Immature natural killer cell (primary cell): ENCODE measurements around the gene CLC. TPM values are rescaled to one million over a fixed set of nuclear protein-coding genes. Genes with fewer than 3 reads are reported as not detected.

ENCODE experiments used
- DNase-seq, 3 donors: peaks; one replicate each; pipeline ENCODE4 v3.0.0; 2022; ENCODE audit warnings: mixed read lengths in 1 of 3
- H3K27ac Mint-ChIP-seq, 6 donors: one replicate each; pipeline ENCODE4 v1.8.0; 2020; ENCODE audit warnings: mixed read lengths in 6 of 6, mild to moderate bottlenecking in 5 of 6, inconsistent platforms in 4 of 6, moderate library complexity in 3 of 6
- H3K27me3 Mint-ChIP-seq, 3 donors: one replicate each; pipeline ENCODE4 v1.8.0; 2020 to 2021; ENCODE audit warnings: low read depth in 3 of 3, mild to moderate bottlenecking in 3 of 3, mixed read lengths in 3 of 3, moderate library complexity in 3 of 3, inconsistent platforms in 1 of 3
- H3K36me3 Mint-ChIP-seq, 3 donors: one replicate each; pipeline ENCODE4 v1.8.0; 2020; ENCODE audit warnings: mixed read lengths in 3 of 3, inconsistent platforms in 2 of 3, mild to moderate bottlenecking in 2 of 3
- H3K4me1 Mint-ChIP-seq, 2 donors: one replicate each; pipeline ENCODE4 v1.8.0; 2020; ENCODE audit warnings: inconsistent platforms in 2 of 2, mild to moderate bottlenecking in 2 of 2, mixed read lengths in 2 of 2, moderate library complexity in 1 of 2
- H3K4me3 Mint-ChIP-seq, 5 donors: one replicate each; pipeline ENCODE4 v1.8.0; 2020; ENCODE audit warnings: mild to moderate bottlenecking in 5 of 5, mixed read lengths in 5 of 5, inconsistent platforms in 3 of 5, moderate library complexity in 3 of 5
- H3K9me3 Mint-ChIP-seq, 6 donors: one replicate each; pipeline ENCODE4 v1.8.0; 2020; ENCODE audit warnings: mild to moderate bottlenecking in 6 of 6, mixed read lengths in 6 of 6, inconsistent platforms in 4 of 6, moderate library complexity in 3 of 6
- polyA plus RNA-seq, 3 donors: library from polyadenylated mRNA; unstranded; fragments of 300-500 nt; fragmentation: Illumina TruSeq; gene quantifications; one replicate each; pipeline ENCODE4 v1.2.3, GENCODE V29; 2021

CLC gene
- polyA plus RNA-seq, 3 donors from 2014 or later, result 2.4 to 12.8 (median 3.8) TPM

DNA sequence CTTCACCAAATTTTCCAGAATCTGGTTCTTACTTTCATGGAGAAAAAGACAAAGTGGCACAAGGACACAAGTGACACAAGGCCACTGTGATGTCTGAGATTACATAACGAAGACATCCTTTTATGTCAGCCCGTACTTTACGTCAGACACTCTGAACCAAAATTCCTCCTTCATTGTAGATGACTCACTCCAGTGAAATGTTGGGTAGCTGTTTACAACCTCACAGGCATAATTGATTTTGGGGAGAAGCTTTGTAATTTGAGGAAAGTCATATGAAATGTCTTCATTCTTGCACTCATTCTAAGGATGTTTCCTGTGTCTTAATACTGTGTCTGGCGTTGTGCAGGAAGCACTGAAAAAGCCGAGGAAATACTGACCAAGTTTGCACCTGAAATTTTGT, 53.6 kb downstream of the CLC start:
- DNase-seq, result no peak
- Mint-ChIP-seq H3K4me3 (no peak overlapping the region), H3K36me3 (no peaks in the 10 kb centered on the region), H3K27me3 (peaks cover 2 to 9% (median 4%) of the 10 kb centered on the region in 3 donors), H3K27ac (no peak overlapping the region), H3K4me1 (no peaks in the 10 kb centered on the region), H3K9me3 (peaks cover 0 to 3% (median 0%) of the 10 kb centered on the region in 6 donors)

GRCh38 chr19:39681416-39681815, 56.4 kb downstream of the CLC start:
- no peaks in the 10 kb centered on the region for H3K9me3 Mint-ChIP-seq
- H3K27ac Mint-ChIP-seq, result no peak overlapping the region
- H3K27me3 Mint-ChIP-seq, result peaks cover 2 to 5% (median 4%) of the 10 kb centered on the region in 3 donors
- H3K4me3 Mint-ChIP-seq, result no peak overlapping the region
- H3K4me1 Mint-ChIP-seq, result no peaks in the 10 kb centered on the region
- no peaks in the 10 kb centered on the region for H3K36me3 Mint-ChIP-seq
- DNase-seq, result no peak

Other genes with a start within 250 kb of the CLC start
- not detected for gene DLL3, start 239.1 kb downstream of the CLC start, polyA plus RNA-seq
- not detected for gene SELENOV, start 222.9 kb downstream of the CLC start, polyA plus RNA-seq
- 1 to 10 TPM; 5.4 to 6.9 (median 5.7) TPM for gene EID2B, start 205.2 kb downstream of the CLC start, polyA plus RNA-seq
- gene EID2, start 197.9 kb downstream of the CLC start, polyA plus RNA-seq, result 10 to 100 TPM; 22.1 to 24.9 (median 22.6) TPM
- not detected for gene LGALS13, start 135.5 kb downstream of the CLC start, polyA plus RNA-seq
- not detected for gene LGALS16, start 82.1 kb downstream of the CLC start, polyA plus RNA-seq
- gene LGALS14, start 33.5 kb downstream of the CLC start, polyA plus RNA-seq, result not detected
- gene LEUTX, start 40.8 kb upstream of the CLC start, polyA plus RNA-seq, result not detected
- gene DYRK1B, start 96.1 kb upstream of the CLC start, polyA plus RNA-seq, result 10 to 100 TPM in 2 of 3 donors, 1 to 10 TPM in 1; 6.2 to 24.8 (median 12.5) TPM
- gene FBL, start 108.3 kb upstream of the CLC start, polyA plus RNA-seq, result 100 to 1,000 TPM; 127 to 166 (median 143) TPM
- under 1 TPM in 2 of 3 donors, not detected in 1; 0.36 to 0.92 TPM for gene FCGBP, start 196.6 kb upstream of the CLC start, polyA plus RNA-seq
- 100 to 1,000 TPM; 113 to 133 (median 127) TPM for gene PSMC4, start 233.1 kb upstream of the CLC start, polyA plus RNA-seq